ENCODE results near the gene COQ3.
A peak's percentile ranks its signal among the peaks of the same experiment; 100 is the strongest.

Gene COQ3

GRCh38 chr6:99331531-99331930 is 62.5 kb downstream of the COQ3 start:
- DNase-seq (ENCODE audit: low spot score): no peak

DNA sequence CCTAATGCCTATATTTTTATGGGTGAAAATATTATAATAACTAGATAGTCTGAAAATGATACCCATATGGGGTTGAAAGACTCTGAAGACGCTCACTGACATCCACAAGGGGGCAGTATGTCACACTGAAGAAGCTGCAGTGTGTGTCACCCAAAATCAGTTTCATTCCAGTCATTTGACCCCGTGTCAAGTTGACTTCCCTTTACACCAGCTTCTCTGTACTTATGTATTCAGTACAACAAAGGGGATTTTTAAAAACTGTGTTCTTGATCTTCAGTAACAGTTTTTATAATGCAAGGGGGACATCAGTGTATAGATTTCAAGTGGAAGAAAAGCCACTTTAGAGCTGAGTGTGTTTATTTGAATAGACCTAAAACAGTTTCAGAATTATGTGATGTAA is 63.8 kb downstream of the COQ3 start:
- DNase-seq (ENCODE audit: low spot score): peak; percentile 57

DNA sequence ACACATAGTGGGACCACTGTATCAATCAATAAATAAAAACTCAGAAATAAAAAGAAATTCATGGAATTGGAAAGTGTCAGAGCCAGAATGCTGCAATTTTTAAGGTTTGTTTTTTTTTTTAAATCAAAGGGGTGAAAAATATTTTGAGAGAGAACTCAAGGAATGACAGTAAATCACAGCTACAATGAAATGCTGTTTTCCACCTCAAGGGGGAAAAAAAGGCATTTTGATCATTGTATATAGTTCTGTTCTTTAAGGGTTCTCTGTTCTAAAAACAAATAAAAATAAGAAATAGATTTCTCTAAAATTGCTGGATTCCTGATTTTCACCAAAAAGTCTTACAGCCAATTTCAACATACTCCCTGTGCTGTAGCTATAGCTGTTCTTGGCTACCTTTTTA is 69.0 kb downstream of the COQ3 start:
- no peak for DNase-seq (ENCODE audit: low spot score)

All from hematopoietic multipotent progenitor cell treated with erythropoietin and hydrocortisone succinate and interleukin-3 and kit ligand, for 15 days (in vitro differentiated cells).